PC-3 (cell line): ENCODE data around the gene MRPL20.

Experiments used
- EZH2phosphoT487 ChIP-seq: fragments of 300-600 bp; sonication (generic); IDR thresholded peaks from 2 replicates; pipeline ENCODE4 v1.6.1; 2018; ENCODE audit warnings: mild to moderate bottlenecking, antibody characterized with exemption, low read length, borderline replicate concordance
- TF ChIP-seq, protein P1 (sequence below): fragments of 300-600 bp; sonication (generic); conservative IDR thresholded peaks from 2 replicates; pipeline ENCODE4 v1.5.1; 2017; ENCODE audit warnings: antibody characterized with exemption, low read depth, mild to moderate bottlenecking, low read length

DNA sequence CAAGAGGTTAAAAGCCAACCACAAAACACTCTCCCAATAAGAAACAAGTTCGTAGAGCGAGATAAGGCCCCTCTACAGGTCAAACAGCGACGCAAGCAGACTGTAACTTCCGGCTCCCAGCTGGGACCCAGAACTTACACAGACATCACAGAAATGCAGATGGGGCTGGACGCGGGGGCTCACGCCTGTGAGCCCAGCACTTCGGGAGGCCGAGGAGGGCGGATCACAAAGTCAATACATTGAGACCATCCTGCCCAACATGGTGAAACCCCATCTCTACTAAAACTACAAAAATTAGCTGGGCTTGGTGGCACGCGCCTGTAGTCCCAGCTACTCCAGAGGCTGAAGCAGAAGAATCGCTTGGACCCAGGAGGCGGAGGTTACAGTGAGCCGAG lies 19.0 kb downstream of the MRPL20 start:
- TF ChIP-seq, protein P1, sequence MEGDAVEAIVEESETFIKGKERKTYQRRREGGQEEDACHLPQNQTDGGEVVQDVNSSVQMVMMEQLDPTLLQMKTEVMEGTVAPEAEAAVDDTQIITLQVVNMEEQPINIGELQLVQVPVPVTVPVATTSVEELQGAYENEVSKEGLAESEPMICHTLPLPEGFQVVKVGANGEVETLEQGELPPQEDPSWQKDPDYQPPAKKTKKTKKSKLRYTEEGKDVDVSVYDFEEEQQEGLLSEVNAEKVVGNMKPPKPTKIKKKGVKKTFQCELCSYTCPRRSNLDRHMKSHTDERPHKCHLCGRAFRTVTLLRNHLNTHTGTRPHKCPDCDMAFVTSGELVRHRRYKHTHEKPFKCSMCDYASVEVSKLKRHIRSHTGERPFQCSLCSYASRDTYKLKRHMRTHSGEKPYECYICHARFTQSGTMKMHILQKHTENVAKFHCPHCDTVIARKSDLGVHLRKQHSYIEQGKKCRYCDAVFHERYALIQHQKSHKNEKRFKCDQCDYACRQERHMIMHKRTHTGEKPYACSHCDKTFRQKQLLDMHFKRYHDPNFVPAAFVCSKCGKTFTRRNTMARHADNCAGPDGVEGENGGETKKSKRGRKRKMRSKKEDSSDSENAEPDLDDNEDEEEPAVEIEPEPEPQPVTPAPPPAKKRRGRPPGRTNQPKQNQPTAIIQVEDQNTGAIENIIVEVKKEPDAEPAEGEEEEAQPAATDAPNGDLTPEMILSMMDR: no peak
- TF ChIP-seq EZH2phosphoT487: no peak
